NCI-H774 (cell line): ENCODE data around the gene PSPN.
"Not testable (repeated sequence)": the region's sequence is repeated elsewhere in the genome, so short reads cannot be mapped to it uniquely, and the experiment has no call there.

Experiments
- DNase-seq: peaks from one replicate; lab custom pipeline; 2025; lab: John Stamatoyannopoulos, UW

PSPN gene

DNA sequence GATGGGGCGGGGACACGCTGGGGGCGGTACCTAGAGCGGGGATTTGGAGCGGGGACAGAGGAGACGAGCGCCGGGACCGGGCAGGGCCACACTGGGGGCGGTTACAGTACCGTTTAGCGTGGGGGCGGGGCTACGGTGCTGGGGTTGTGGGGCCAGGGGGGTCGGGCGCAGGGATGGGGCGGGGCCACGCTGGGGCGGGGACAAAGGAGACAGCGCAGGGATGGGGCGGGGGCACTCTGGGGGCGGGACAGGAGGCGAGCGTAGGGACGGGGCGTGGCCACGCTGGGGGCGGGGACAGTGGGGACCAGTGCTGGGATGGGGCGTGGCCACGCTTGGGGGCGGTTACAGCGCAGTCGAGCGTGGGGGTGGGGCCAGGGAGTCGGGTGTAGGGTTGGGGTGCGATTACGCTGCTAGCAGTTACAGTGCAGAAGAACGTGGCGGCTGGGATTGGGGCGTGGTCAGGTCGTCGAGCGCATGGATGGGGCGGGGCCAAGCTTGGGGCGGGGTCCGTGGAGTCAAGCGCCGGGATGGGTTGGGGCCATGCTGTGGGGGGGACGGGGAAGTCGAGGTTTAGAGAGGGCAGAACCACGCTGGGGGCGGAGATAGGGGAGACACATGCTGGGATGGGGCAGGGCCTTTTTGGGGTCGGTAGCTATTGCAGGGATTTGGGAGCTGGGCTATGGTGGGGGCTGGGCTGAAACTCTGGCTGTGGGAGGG is 2.5 kb downstream of the PSPN start:
- DNase-seq = peak; percentile 96

DNA sequence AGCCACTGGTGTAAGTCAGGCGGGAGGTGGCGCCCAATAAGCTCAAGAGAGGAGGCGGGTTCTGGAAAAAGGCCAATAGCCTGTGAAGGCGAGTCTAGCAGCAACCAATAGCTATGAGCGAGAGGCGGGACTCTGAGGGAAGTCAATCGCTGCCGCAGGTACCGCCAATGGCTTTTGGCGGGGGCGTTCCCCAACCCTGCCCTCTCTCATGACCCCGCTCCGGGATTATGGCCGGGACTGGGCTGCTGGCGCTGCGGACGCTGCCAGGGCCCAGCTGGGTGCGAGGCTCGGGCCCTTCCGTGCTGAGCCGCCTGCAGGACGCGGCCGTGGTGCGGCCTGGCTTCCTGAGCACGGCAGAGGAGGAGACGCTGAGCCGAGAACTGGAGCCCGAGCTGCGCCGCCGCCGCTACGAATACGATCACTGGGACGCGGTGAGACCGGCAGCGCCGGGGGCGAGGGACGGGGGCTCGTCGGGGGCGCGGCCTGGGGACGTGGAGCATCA is 3.1 kb downstream of the PSPN start, which contains the start of gene ALKBH7:
ALKBH7 (plus strand) TSS at position 201 of the 502 bp plus-strand sequence; CDS start at position 228, 27 bp downstream.
- DNase-seq = peak; percentile 99

DNA sequence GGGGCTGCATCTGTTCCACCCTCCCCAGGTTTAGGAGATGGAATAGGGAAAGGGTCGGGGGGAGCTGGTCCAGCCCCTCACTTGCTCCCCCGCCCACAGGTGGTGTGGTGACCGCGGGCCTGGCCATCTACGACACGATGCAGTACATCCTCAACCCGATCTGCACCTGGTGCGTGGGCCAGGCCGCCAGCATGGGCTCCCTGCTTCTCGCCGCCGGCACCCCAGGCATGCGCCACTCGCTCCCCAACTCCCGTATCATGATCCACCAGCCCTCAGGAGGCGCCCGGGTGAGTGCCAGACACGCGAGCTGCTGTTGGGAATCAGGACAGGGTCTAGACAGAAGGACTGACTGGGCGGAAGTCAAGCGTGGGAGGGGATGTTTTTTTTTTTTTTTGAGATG is 11.4 kb downstream of the PSPN start:
- DNase-seq = no peak

DNA sequence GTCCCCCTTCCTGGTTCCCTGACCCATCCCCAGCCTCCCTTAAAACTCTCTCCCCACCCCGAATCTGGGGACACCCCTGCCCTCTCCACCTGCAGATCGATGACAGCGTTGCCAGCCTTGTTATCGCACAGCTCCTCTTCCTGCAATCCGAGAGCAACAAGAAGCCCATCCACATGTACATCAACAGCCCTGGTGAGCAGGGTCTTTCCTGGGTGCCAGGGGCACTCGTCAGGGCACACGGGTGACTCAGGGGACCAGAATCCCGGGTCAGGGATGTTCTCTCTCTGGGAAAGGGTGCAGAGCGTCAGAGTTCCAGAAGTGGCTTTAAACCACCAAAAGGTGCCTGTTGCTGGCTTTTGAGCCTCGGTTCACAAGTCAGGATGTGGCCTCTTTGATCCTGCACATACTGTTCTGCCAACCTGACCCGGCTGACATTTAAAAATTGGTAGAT is 13.4 kb downstream of the PSPN start:
- DNase-seq = no peak

DNA sequence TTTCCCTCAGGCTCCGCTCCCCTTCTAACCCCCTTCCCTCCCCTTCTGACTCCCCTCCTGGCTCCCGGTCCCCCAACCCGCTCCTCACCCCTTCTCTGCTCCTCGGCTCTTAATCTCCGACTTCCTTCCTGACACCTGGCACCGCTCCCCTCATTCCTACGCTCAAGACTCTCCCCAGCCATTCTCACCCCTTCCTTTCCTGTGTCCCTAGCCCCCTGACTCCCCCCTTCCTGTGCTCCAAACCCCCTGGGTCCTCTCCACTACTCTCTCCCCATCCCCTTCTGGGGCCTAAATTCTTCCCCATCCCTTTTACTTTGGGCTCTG is 13.7 kb downstream of the PSPN start:
- DNase-seq = no peak

DNA sequence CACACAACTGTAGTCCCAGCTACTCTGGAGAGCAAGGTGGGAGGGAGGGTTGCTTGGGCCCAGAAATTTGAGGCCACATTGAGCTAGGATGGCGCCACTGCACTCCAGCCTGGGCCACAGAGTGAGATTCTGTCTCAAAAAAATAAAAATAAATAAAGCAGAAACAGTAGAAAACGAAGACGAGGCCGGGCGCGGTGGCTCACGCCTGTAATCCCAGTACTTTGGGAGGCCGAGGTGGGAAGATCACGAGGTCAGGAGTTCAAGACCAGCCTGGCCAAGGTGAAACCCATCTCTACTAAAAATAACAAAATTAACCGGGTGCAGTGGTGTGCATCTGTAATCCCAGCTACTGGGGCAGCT is 14.9 kb downstream of the PSPN start:
- not testable (repeated sequence) for DNase-seq

DNA sequence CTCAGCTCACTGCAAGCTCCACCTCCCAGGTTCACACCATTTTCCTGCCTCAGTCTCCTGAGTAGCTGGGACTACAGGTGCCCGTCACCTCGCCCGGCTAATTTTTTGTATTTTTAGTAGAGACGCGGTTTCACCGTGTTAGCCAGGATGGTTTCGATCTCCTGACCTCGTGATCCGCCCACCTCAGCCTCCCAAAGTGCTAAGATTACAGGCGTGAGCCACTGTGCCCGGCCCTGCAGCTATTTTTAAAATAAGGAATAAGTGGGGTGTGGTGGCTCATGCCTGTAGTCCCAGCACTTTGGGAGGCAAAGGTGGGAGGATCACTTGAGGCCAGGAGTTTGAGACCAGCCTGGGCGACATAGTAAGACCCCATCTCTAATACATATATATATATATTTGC is 15.3 kb downstream of the PSPN start:
- not testable (repeated sequence) for DNase-seq

DNA sequence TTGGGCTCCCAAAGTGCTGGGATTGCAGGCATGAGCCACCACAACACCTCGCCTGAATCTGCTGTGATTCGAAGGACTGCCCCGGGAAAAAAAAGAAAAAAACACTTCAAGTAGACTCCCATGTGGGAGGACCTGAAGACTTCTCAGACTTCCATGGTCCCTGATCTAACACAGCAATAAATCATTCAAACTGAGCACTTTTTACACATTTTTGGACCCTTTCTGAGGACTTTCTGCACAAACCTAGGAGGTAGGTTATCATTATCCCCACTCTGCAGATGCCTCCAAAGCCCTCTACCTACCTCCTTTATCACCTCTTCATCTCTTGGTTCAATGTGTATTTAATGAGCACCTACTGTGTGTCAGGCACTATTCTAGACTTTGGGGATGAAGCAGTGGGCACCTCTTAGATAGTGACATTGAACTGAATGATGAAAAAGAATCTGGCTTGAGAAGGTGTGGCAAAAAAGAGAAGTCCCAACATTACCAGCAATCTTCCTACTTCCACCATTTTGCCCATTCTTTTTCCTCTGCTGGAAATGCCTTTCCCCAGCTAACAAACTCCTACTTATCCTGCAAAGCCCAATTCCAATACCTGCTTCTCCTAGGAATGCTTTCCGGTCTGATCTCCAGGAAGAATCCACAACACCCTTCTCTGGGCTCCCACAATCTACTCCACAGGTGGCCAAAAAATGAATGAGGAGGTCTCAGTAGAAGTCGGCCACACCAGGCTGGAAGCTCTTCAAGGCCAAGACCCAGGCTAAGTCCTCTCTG is 16.0 kb downstream of the PSPN start:
- DNase-seq = no peak

DNA sequence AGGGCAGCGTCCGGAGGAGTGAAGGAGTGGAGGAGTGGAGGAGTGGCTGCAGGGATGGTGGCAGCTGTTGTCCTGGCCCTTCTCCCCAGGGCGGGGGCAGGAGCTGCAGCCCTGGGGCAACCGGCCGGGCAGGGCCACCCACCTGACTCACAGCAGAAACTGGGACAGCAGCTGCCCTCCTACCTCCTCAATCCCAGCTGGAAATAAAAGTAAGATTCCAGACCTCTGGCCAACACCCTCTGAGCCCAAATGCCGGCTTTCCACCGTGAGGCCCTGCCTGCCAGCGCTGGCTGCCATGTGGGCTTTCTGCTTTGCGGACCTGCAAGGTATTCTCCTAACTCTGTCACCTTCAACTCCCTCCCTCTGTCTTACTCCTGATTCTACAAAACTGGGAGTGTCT is 17.7 kb downstream of the PSPN start:
- no peak for DNase-seq

DNA sequence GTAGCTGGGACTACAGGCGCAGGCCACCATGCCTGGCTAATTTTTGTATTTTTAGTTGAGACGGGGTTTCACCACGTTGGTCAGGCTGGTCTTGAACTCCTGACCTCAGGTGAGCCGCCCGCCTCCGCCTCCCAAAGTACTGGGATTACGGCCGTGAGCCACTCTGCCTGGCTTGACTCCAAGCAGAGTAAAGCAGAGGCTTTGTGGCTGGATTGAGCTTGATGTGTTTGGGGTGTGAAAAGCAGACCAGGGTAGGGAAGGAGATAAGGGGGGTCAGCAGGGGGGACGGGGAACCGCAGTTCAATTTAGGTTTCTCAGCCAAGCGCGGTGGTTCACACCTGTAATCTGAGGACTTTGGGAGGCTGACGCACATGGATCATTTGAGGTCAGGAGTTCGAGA is 18.6 kb downstream of the PSPN start:
- DNase-seq = no peak

DNA sequence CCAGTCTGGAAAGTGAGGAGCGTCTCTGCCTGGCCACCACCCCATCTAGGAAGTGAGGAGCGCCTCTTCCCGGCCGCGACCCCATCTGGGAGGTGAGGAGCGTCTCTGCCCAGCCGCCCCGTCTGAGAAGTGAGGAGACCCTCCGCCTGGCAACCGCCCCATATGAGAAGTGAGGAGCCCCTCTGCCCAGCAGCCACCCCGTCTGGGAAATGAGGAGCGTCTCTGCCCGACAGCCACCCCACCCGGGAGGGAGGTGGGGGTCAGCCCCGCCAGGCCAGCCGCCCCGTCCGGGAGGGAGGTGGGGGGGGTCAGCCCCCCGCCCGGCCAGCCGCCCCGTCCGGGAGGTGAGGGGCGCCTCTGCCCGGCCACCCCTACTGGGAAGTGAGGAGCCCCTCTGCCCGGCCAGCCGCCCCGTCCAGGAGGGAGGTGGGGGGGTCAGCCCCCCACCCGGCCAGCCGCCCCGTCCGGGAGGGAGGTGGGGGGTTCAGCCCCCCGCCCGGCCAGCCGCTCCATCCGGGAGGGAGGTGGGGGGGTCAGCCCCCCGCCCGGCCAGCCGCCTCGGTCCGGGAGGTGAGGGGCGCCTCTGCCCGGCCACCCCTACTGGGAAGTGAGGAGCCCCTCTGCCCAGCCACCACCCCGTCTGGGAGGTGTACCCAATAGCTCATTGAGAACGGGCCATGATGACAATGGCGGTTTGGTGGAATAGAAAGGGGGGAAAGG is 20.3 kb downstream of the PSPN start:
- not testable (repeated sequence) for DNase-seq

DNA sequence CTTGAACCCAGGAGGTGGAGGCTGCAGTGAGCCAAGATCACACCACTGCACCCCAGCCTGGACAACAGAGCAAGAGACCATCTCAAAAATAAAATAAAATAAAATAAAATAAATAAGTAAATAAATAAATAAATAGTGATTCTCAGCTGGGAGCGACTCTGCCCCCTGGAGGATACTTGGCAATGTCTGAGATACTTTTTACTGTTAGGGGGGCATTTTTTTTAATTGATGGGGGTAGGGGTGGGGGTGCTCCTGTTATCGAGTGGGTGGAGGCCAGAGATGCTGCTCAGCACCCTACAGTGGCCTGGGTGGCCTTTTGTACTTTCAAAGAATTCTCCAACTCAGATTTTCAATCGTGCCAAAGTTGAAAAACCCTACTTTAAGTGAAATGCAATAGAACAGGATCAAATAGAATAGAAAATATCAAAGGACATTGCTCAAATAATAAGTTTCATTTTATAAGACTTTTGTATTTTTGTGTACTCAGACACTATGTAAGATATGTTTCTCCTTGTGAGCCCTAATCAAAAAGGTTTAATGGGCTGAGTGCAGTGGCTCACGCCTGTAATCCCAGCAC is 21.5 kb downstream of the PSPN start:
- DNase-seq = no peak

DNA sequence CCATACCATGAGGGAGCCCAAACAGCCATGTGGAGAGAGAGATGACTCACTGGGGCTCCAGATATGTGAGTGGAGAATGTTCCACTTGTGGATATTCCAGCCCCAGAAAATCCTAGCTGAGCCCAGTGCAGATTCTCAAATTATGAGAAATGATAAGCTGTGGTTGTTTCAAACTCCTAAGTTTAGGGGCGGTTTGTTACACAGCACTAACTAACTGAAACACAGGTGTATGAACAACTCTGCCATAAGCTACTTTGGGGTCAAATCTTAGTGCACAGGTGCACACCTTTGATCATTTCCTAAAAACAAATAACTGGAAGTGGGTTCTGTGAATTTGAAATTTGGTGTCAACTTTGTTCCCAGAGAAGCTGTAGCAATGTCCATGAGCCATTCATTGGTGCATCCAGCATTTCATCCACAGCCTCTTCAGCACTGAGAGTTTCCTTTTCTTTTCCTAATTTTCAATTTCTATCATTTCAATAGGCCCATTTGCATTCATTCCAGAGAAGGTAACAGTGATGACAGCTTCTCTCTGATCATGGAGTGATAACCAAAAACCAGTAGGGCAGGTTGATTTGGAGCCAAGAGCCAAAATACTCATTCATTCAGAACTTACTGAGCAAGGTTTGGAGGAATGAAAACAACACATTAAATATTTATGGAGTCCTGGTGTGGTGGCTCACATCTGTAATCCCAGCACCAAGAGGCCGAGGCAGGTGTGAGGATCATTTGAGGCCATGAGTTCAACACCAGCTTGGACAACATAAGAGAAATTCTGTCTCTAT is 23.2 kb downstream of the PSPN start:
- no peak for DNase-seq

DNA sequence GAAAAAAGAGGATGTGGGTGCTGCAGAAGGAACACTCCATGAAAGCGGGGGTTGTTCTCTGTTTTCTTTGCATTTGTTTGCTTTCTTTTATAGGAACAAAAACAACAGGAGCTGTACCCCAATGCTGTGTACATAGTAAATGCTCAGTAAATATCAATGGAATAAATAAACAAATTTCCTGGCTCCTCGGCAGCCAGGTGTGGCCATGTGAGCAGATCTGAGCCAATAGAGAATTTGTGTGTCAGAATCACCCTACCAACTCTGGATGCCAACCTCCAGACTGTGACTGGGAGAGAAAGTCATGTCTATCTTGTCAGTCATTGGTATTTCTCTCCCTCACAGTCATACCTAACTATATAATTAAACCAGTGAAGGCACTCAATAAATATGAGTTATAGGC is 25.0 kb downstream of the PSPN start:
- DNase-seq = peak; percentile 13

DNA sequence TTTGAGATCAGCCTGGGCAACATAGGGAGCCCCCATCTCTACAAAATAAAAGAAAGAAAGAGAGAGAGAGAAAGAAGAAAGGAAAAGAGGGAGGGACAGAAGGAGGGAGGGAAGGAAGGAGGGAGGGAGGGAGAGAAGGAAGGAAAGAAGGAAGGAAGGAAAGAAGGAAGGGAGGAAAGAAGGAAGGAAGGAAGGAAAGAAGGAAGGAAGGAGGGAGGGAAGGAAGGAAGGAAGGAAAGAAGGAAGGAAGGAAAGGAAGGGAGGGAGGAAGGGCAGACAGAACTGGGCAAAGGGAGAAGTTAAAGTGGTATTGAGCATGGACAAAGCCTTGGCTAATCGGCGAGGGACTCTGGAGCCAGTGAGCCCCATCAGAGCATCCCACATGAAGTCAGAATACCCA is 26.5 kb downstream of the PSPN start:
- DNase-seq = not testable (repeated sequence)

DNA sequence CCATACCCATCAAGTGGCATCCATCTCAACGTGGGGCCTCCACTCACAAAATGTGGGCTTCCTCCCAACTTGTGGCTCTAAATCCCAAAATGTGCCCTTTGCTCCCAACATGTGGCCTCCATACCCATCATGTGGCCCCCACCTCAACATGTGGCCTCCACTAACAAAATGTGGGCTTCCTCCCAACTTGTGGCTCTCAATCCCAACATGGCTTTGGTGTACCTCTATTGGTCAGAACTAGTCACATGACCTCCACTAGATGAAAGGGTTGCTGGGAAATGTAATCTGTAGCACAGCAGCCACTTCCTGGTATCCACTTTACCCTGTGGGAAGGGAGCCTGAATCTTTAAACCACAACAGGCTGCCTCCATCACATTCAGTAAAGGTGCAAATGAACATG is 32.3 kb downstream of the PSPN start:
- no peak for DNase-seq

DNA sequence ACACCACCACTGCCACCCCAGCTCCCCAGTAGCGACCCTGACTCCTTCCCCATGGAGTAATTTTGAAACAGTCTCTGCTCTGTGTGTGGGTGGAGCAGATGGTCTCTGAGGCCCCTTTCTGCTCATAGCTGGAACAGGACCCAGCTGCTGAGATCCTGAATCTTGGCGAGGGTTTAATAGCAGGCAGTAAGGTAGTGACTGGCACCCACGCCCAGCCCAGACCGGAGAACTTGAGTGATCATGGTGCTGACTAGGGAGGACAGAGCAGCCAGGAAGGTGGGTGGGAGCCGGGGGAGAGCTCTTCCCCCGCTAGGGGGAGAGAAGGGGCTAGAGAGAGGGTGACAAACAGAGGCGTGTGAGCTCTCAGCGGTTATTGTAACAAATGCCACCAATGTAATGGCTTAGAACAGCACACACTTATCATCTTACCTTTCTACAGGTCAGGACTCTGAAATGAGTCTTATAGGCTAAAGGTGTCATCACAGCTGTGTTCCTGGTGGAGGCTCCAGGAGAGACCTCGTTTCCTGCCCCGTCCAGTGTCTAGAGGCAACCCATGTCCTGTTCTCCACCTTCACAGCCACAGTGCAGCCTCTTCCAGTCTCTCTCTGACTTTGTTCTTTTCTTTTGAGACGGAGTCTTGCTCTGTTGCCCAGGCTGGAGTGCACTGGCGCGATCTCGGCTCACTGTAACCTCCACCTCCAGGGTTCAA is 35.1 kb downstream of the PSPN start:
- DNase-seq = no peak

DNA sequence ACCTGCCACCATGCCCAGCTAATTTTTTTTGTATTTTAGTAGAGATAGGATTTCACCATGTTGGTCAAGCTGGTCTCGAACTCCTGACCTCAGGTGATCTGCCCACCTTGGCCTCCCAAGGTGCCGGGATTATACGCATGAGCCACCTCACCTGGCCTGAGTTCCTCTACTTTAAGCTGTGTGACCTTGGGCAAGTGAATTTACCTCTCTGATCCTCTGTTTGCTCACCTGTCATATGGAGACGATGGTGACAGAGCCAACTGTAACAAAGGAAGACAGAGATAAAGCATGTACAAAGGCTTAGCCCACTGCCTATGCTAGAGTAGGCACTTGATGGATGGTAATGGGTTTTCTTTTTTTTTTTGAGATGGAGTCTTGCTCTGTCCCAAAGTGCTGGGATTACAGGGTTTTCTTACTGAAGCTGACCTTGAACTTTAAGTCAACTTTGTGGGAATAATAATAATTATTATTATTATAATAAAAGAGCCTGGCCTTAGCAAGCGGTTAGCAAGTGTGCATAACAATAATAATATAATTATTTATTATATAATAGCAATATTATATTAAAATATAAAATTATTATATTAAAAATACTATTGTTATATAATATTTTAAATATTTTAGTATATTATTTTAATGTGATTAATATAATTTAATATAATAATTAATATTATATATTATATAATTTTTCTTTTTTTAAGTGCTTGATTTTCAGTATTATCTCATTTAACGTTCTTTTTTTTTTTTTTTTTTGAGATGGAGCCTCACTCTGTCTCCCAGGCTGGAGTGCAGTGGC is 41.0 kb downstream of the PSPN start:
- no peak for DNase-seq

DNA sequence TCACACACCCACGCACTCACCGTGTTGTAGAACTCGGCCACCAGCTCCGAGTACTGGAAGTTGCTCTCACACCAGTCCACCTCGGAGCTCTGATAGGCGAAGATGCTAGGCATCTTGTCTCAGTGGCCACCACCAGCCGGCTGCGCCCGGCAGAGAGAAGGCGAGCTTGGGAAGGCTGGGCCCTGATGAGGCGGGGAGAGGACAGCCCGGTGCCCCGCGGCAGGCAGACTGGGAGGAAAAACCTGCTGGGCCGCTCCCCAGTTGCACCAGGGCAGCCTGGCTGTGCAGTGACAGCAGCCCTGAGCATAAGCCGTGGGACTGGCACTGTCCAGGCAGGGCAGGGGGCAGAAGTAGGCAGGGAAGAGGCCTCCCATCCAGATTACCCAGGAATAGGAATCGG is 42.3 kb downstream of the PSPN start, which contains the start of gene ACER1:
ACER1 (minus strand) TSS at position 174 of the 400 bp plus-strand sequence; CDS start at position 113, 61 bp downstream.
- no peak for DNase-seq

DNA sequence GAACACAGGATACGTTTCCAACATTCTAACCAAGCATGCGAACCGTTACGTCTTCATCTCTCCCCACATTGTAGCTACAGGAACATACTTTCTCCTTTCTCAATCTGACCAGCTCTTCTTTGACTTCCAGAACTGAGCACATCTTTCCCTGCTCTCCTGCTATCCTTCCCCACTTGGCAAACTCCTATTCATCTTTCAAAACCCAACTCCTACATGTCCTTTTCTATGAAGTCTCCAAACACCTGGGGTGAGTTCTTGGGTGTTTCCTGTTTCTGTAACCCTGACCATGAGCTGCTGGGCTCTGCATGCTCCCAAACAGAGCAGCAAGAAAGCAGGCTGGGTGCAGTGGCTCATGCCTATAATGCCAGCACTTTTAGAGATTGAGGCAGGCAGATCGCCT is 48.9 kb downstream of the PSPN start:
- DNase-seq = no peak
